HEK293 (cell line): ENCODE measurements around the gene B4GALNT2.

Source experiments
- CTCF ChIA-PET: fragments of 350-600 bp; formaldehyde crosslinking; extraction: SDS; loops from one replicate; lab custom pipeline; 2021; ENCODE audit warnings: antibody characterized with exemption; lab: Yijun Ruan, JAX
- POLR2A ChIA-PET: fragments of 300-600 bp; formaldehyde crosslinking; extraction: SDS; loops from one replicate; lab custom pipeline; 2020; ENCODE audit warnings: antibody characterized with exemption, inconsistent platforms; lab: Yijun Ruan, JAX
- H3K27ac ChIP-seq: fragments of 200-500 bp; sonication (Bioruptor generic); 2 replicates; pipeline ENCODE4 v1.5.1; 2014; ENCODE audit warnings: low read depth, low read length, control low read depth, inconsistent platforms; ENCODE audit errors: extremely low read depth
- H3K36me3 ChIP-seq, 2 experiments: fragments of 200-500 bp in 1 of 2; sonication (Bioruptor generic) in 1 of 2; 1 replicate in 1 of 2; 2 replicates in 1 of 2; pipeline ENCODE4 v1.5.1; 2014 to 2017; ENCODE audit warnings: inconsistent platforms in 2 of 2, low read length in 2 of 2; ENCODE audit not compliant: control insufficient read depth in 2 of 2, insufficient read depth in 1 of 2
- H3K4me1 ChIP-seq: fragments of 200-500 bp; sonication (Bioruptor generic); 2 replicates; pipeline ENCODE4 v1.5.1; 2014; ENCODE audit warnings: mild to moderate bottlenecking, low read length, inconsistent platforms; ENCODE audit not compliant: control insufficient read depth, insufficient read depth
- H3K4me3 ChIP-seq: 2 replicates; pipeline ENCODE4 v1.5.1; 2011; ENCODE audit warnings: low read depth, mild to moderate bottlenecking, control low read depth, low read length, moderate library complexity
- H3K9me3 ChIP-seq: fragments of 200-500 bp; sonication (Bioruptor generic); 2 replicates; pipeline ENCODE4 v1.5.1; 2014; ENCODE audit warnings: low read depth, low read length, inconsistent platforms; ENCODE audit not compliant: control insufficient read depth, insufficient read depth
- GLIS2 ChIP-seq: fragments of 450-650 bp; formaldehyde crosslinking; IDR thresholded peaks from 2 replicates; pipeline ENCODE4 v1.5.1; 2016; ENCODE audit warnings: missing biosample characterization, missing genetic modification characterization
- PATZ1 ChIP-seq: fragments of 450-650 bp; formaldehyde crosslinking; IDR thresholded peaks from 2 replicates; pipeline ENCODE4 v1.5.1; 2016; ENCODE audit warnings: missing biosample characterization, missing genetic modification characterization
- ZNF221 ChIP-seq: fragments of 450-650 bp; formaldehyde crosslinking; IDR thresholded peaks from 2 replicates; pipeline ENCODE4 v1.5.1; 2017; ENCODE audit warnings: missing biosample characterization, missing genetic modification characterization, borderline replicate concordance
- ZNF248 ChIP-seq: fragments of 450-650 bp; formaldehyde crosslinking; IDR thresholded peaks from 2 replicates; pipeline ENCODE4 v1.5.1; 2017; ENCODE audit warnings: missing biosample characterization, missing genetic modification characterization
- ZNF398 ChIP-seq: fragments of 450-650 bp; formaldehyde crosslinking; IDR thresholded peaks from 2 replicates; pipeline ENCODE4 v1.5.1; 2017; ENCODE audit warnings: missing biosample characterization, missing genetic modification characterization
- ZNF423 ChIP-seq: fragments of 450-650 bp; formaldehyde crosslinking; IDR thresholded peaks from 2 replicates; pipeline ENCODE4 v1.5.1; 2016; ENCODE audit warnings: missing biosample characterization, missing genetic modification characterization
- ZNF544 ChIP-seq: fragments of 450-650 bp; formaldehyde crosslinking; IDR thresholded peaks from 2 replicates; pipeline ENCODE4 v1.5.0; 2017; ENCODE audit warnings: missing biosample characterization, missing genetic modification characterization
- ZNF76 ChIP-seq: fragments of 450-650 bp; formaldehyde crosslinking; IDR thresholded peaks from 2 replicates; pipeline ENCODE4; 2016; ENCODE audit warnings: low read depth, missing biosample characterization, missing genetic modification characterization, borderline replicate concordance
- ZNF776 ChIP-seq: fragments of 450-650 bp; formaldehyde crosslinking; IDR thresholded peaks from 2 replicates; pipeline ENCODE4 v1.5.0; 2017; ENCODE audit warnings: missing biosample characterization, missing genetic modification characterization, borderline replicate concordance
- ZNF785 ChIP-seq: fragments of 450-650 bp; formaldehyde crosslinking; IDR thresholded peaks from 2 replicates; pipeline ENCODE4 v1.5.1; 2016; ENCODE audit warnings: missing biosample characterization, missing genetic modification characterization
- TF ChIP-seq, protein P1 (sequence below): fragments of 450-650 bp; formaldehyde crosslinking; IDR thresholded peaks from 2 replicates; pipeline ENCODE4 v1.5.1; 2016; ENCODE audit warnings: missing biosample characterization, missing genetic modification characterization

Gene B4GALNT2

GRCh38 chr17:49224997-49225337 is 92.4 kb downstream of the B4GALNT2 start (continued):
- no peak for TF ChIP-seq ZNF398 (tag by site-specific recombination)
- TF ChIP-seq ZNF76 (tag by site-specific recombination), result no peak
- TF ChIP-seq ZNF423 (tag by site-specific recombination), result no peak
- no peak for TF ChIP-seq ZNF248 (tag by site-specific recombination)
- TF ChIP-seq ZNF785 (tag by site-specific recombination), result no peak
- no peak for TF ChIP-seq ZNF544 (tag by site-specific recombination)
- no peak for TF ChIP-seq ZNF776 (tag by site-specific recombination)
- TF ChIP-seq, protein P1, sequence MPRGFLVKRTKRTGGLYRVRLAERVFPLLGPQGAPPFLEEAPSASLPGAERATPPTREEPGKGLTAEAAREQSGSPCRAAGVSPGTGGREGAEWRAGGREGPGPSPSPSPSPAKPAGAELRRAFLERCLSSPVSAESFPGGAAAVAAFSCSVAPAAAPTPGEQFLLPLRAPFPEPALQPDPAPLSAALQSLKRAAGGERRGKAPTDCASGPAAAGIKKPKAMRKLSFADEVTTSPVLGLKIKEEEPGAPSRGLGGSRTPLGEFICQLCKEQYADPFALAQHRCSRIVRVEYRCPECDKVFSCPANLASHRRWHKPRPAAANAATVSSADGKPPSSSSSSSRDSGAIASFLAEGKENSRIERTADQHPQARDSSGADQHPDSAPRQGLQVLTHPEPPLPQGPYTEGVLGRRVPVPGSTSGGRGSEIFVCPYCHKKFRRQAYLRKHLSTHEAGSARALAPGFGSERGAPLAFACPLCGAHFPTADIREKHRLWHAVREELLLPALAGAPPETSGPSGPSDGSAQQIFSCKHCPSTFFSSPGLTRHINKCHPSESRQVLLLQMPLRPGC, result no peak
- TF ChIP-seq ZNF221, result no peak

GRCh38 chr17:49225554-49226236 is 93.1 kb downstream of the B4GALNT2 start:
- no peaks in the 10 kb centered on the region for H3K36me3 ChIP-seq
- no peak for TF ChIP-seq PATZ1
- TF ChIP-seq, protein P1, result no peak
- TF ChIP-seq GLIS2 (tag by site-specific recombination), result peak; percentile 25; the same call in 1 of the 2 replicates
- ChIA-PET CTCF (interaction anchor here (0.6 to 6.3 kb wide), 18 partner anchors 8 to 338 kb away, joined by 3 to 63 read pairs (median 4); partner anchors contain the start of genes ABI3 and GNGT2), POLR2A (interaction anchor here (0.6 kb wide), 1 partner anchor 12 kb away, joined by 9 read pairs; no protein-coding TSS in a partner anchor)
- H3K27ac ChIP-seq, result no peak overlapping the region
- no peak overlapping the region for H3K4me3 ChIP-seq
- no peaks in the 10 kb centered on the region for H3K9me3 ChIP-seq
- no peaks in the 10 kb centered on the region; the same call in 1 of the 2 replicates for H3K4me1 ChIP-seq
